Breast epithelium (tissue), 3 donors: ENCODE data around the gene MYL4.
"Not testable (repeated sequence)": the region's sequence is repeated elsewhere in the genome, so short reads cannot be mapped to it uniquely, and the experiment has no call there.

Experiments
- POLR2A ChIP-seq: fragments of 450-650 bp; IDR thresholded peaks from one replicate; pipeline ENCODE4 v1.6.1; 2016; ENCODE audit warnings: antibody characterized with exemption, mild to moderate bottlenecking, moderate library complexity
- POLR2AphosphoS5 ChIP-seq, 3 donors: sonication (generic); formaldehyde crosslinking; IDR thresholded peaks; one replicate each; pipeline ENCODE4 v1.6.1; 2017; ENCODE audit warnings: antibody characterized with exemption in 3 of 3
- TF ChIP-seq, protein P1 (sequence below), 3 donors: fragments of 450-650 bp; IDR thresholded peaks; one replicate each; pipeline ENCODE4 v1.5.1; 2016 to 2017; ENCODE audit warnings: antibody characterized with exemption in 3 of 3, mild to moderate bottlenecking in 3 of 3, moderate library complexity in 3 of 3

DNA sequence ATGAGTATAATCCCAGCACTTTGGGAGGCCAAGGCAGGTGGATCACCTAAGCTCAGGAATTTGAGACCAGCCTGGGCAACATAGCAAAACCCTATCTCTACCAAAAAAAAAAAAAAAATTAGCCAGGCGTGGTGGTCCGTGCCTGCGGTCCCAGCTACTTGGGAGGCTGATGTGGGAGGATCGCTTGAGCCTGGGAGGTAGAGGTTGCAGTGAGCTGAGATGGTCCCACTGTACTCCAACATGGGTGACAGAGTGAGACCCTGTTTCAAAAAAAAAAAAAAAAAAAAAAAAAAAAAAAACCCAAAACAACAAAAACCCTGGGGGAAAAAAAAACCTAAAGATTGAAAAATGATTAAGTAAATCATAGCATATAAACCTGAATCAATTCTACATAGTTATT is 28.2 kb upstream of the MYL4 start:
- TF ChIP-seq POLR2A; POLR2AphosphoS5 (IDR thresholded peaks at IDR 0.05): not testable (repeated sequence)
- TF ChIP-seq, protein P1, sequence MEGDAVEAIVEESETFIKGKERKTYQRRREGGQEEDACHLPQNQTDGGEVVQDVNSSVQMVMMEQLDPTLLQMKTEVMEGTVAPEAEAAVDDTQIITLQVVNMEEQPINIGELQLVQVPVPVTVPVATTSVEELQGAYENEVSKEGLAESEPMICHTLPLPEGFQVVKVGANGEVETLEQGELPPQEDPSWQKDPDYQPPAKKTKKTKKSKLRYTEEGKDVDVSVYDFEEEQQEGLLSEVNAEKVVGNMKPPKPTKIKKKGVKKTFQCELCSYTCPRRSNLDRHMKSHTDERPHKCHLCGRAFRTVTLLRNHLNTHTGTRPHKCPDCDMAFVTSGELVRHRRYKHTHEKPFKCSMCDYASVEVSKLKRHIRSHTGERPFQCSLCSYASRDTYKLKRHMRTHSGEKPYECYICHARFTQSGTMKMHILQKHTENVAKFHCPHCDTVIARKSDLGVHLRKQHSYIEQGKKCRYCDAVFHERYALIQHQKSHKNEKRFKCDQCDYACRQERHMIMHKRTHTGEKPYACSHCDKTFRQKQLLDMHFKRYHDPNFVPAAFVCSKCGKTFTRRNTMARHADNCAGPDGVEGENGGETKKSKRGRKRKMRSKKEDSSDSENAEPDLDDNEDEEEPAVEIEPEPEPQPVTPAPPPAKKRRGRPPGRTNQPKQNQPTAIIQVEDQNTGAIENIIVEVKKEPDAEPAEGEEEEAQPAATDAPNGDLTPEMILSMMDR (IDR thresholded peaks at IDR 0.05): not testable (repeated sequence)
